Measurements from ENCODE around the gene PIGT.

PIGT gene

DNA sequence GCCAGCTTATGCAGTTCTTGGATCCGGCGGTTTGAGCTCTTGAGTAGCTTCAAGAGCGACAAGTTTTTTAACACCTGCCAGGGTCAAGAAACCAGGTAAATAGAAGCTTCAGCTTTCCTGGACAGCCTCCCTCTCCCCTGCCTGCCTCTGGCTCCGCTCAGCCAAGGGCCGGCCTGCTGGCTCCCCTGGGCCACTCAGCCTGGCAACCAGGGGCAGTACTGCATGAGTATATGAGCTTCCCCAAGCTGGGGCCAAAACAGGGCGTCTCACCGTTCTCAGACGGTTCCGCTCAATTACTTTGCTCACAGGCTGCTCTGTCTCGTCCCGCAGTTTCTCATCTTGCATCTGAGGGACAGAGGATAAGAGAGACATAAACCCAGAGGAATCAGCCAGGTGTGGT, 38.7 kb upstream of the PIGT start:
- H3K27me3 ChIP-seq (ENCODE audit: control insufficient read depth, insufficient read depth, low read length), result peaks cover 9% of the 10 kb centered on the region
- H3K4me1 ChIP-seq (ENCODE audit: control insufficient read depth, insufficient read depth, low read length), result peaks cover 5% of the 10 kb centered on the region
- no peaks in the 10 kb centered on the region for H3K9me3 ChIP-seq (ENCODE audit: control insufficient read depth, insufficient read depth, low read length)
- no peak overlapping the region for H3K4me3 ChIP-seq (ENCODE audit: low read depth, low read length)
- H3K36me3 ChIP-seq (ENCODE audit: control insufficient read depth, insufficient read depth, low read length), result no peaks in the 10 kb centered on the region
- H3K9ac ChIP-seq (ENCODE audit: low read depth, low read length), result no peak overlapping the region

GRCh38 chr20:45378191-45378590, 37.8 kb upstream of the PIGT start, which contains the start of gene TP53TG5:
Gene TP53TG5, minus strand, starts transcription at chr20:45378325. Its CDS starts 89 bp downstream, at chr20:45378236.
- no peaks in the 10 kb centered on the region for H3K9me3 ChIP-seq (ENCODE audit: control insufficient read depth, insufficient read depth, low read length)
- H3K4me3 ChIP-seq (ENCODE audit: low read depth, low read length), result no peak within 1 kb of the TSS
- peaks cover under 1% of the 10 kb centered on the region for H3K4me1 ChIP-seq (ENCODE audit: control insufficient read depth, insufficient read depth, low read length)
- H3K36me3 ChIP-seq (ENCODE audit: control insufficient read depth, insufficient read depth, low read length), result no peaks in the 10 kb centered on the region
- H3K27me3 ChIP-seq (ENCODE audit: control insufficient read depth, insufficient read depth, low read length), result peaks cover 2% of the 10 kb centered on the region
- H3K9ac ChIP-seq (ENCODE audit: low read depth, low read length), result no peak within 1 kb of the TSS

- H3K9me3 ChIP-seq (ENCODE audit: control insufficient read depth, insufficient read depth, low read length), result no peaks in the 10 kb centered on the region
- no peak overlapping the region for H3K4me3 ChIP-seq (ENCODE audit: low read depth, low read length)
- no peaks in the 10 kb centered on the region for H3K4me1 ChIP-seq (ENCODE audit: control insufficient read depth, insufficient read depth, low read length)
- no peaks in the 10 kb centered on the region for H3K36me3 ChIP-seq (ENCODE audit: control insufficient read depth, insufficient read depth, low read length)
- H3K9ac ChIP-seq (ENCODE audit: low read depth, low read length), result no peak overlapping the region
- no peaks in the 10 kb centered on the region for H3K27me3 ChIP-seq (ENCODE audit: control insufficient read depth, insufficient read depth, low read length)
These were observed 28.7 kb upstream of the PIGT start for GRCh38 chr20:45387274-45387673.

GRCh38 chr20:45390931-45391330, 25.0 kb upstream of the PIGT start:
- H3K36me3 ChIP-seq (ENCODE audit: control insufficient read depth, insufficient read depth, low read length), result no peaks in the 10 kb centered on the region
- H3K9ac ChIP-seq (ENCODE audit: low read depth, low read length), result no peak overlapping the region
- H3K4me1 ChIP-seq (ENCODE audit: control insufficient read depth, insufficient read depth, low read length), result no peaks in the 10 kb centered on the region
- H3K4me3 ChIP-seq (ENCODE audit: low read depth, low read length), result no peak overlapping the region
- H3K27me3 ChIP-seq (ENCODE audit: control insufficient read depth, insufficient read depth, low read length), result no peaks in the 10 kb centered on the region
- no peaks in the 10 kb centered on the region for H3K9me3 ChIP-seq (ENCODE audit: control insufficient read depth, insufficient read depth, low read length)

DNA sequence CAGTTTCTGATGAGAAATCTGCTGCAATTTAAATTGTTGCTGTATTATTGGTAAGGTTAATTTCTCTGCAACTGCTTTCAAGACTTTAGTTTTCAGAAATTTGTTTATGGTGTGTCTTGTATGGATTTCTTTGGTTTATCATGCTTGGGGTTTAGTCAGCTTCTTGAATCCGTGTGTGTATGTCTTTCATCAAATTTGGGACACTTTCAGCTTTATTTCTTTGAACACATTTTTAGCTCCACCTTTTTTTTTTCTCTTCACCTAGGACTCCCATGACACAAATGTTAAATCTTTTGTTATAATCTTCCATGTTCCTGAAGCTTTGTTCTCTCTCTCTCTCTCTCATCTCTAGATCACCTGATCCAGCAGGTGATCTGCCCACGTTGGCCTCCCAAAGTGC, 24.4 kb upstream of the PIGT start:
- no peaks in the 10 kb centered on the region for H3K4me1 ChIP-seq (ENCODE audit: control insufficient read depth, insufficient read depth, low read length)
- H3K36me3 ChIP-seq (ENCODE audit: control insufficient read depth, insufficient read depth, low read length), result no peaks in the 10 kb centered on the region
- H3K9ac ChIP-seq (ENCODE audit: low read depth, low read length), result no peak overlapping the region
- H3K9me3 ChIP-seq (ENCODE audit: control insufficient read depth, insufficient read depth, low read length), result no peaks in the 10 kb centered on the region
- no peaks in the 10 kb centered on the region for H3K27me3 ChIP-seq (ENCODE audit: control insufficient read depth, insufficient read depth, low read length)
- H3K4me3 ChIP-seq (ENCODE audit: low read depth, low read length), result no peak overlapping the region

DNA sequence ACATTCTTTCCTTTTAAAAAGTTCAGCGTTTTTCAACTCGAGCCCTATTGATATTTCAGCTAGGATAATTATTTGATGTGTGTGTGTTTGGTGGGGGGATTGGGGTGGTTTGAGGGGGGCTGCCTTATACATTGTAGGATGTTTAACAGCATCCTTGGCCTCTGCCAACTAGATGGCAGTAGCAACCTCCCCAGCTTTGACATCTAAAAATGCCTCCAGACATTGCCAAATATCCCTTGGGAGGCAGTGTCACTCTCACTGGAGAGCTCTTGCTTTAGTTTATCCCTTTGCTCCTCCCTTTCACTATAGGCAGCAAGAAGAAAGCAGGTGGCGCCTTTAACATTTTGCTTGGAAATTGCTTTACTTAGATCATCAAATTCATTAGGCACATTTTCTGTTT, 23.2 kb upstream of the PIGT start:
- Histone ChIP-seq H3K9ac (ENCODE audit: low read depth, low read length) (no peak overlapping the region), H3K4me1 (ENCODE audit: control insufficient read depth, insufficient read depth, low read length) (no peaks in the 10 kb centered on the region), H3K27me3 (ENCODE audit: control insufficient read depth, insufficient read depth, low read length) (no peaks in the 10 kb centered on the region), H3K36me3 (ENCODE audit: control insufficient read depth, insufficient read depth, low read length) (no peaks in the 10 kb centered on the region), H3K4me3 (ENCODE audit: low read depth, low read length) (no peak overlapping the region), H3K9me3 (ENCODE audit: control insufficient read depth, insufficient read depth, low read length) (no peaks in the 10 kb centered on the region)

- Histone ChIP-seq H3K27me3 (ENCODE audit: control insufficient read depth, insufficient read depth, low read length) (no peaks in the 10 kb centered on the region), H3K9me3 (ENCODE audit: control insufficient read depth, insufficient read depth, low read length) (no peaks in the 10 kb centered on the region)
These were observed 21.5 kb upstream of the PIGT start for GRCh38 chr20:45394221-45395113.

GRCh38 chr20:45395114-45395415, 20.9 kb upstream of the PIGT start:
- Histone ChIP-seq H3K9ac (ENCODE audit: low read depth, low read length) (no peak overlapping the region), H3K4me1 (ENCODE audit: control insufficient read depth, insufficient read depth, low read length) (no peaks in the 10 kb centered on the region), H3K4me3 (ENCODE audit: low read depth, low read length) (no peak overlapping the region), H3K9me3 (ENCODE audit: control insufficient read depth, insufficient read depth, low read length) (no peaks in the 10 kb centered on the region), H3K27me3 (ENCODE audit: control insufficient read depth, insufficient read depth, low read length) (no peaks in the 10 kb centered on the region), H3K36me3 (ENCODE audit: control insufficient read depth, insufficient read depth, low read length) (no peaks in the 10 kb centered on the region)

More at GRCh38 chr20:45394221-45395113, 21.5 kb upstream of the PIGT start:
- Histone ChIP-seq H3K36me3 (ENCODE audit: control insufficient read depth, insufficient read depth, low read length) (no peaks in the 10 kb centered on the region), H3K4me1 (ENCODE audit: control insufficient read depth, insufficient read depth, low read length) (no peaks in the 10 kb centered on the region), H3K9ac (ENCODE audit: low read depth, low read length) (no peak overlapping the region), H3K4me3 (ENCODE audit: low read depth, low read length) (no peak overlapping the region)

GRCh38 chr20:45399018-45399417, 16.9 kb upstream of the PIGT start:
- Histone ChIP-seq H3K9me3 (ENCODE audit: control insufficient read depth, insufficient read depth, low read length) (peaks cover 8% of the 10 kb centered on the region), H3K4me1 (ENCODE audit: control insufficient read depth, insufficient read depth, low read length) (no peaks in the 10 kb centered on the region), H3K9ac (ENCODE audit: low read depth, low read length) (no peak overlapping the region), H3K27me3 (ENCODE audit: control insufficient read depth, insufficient read depth, low read length) (peaks cover 6% of the 10 kb centered on the region), H3K4me3 (ENCODE audit: low read depth, low read length) (no peak overlapping the region), H3K36me3 (ENCODE audit: control insufficient read depth, insufficient read depth, low read length) (no peaks in the 10 kb centered on the region)

DNA sequence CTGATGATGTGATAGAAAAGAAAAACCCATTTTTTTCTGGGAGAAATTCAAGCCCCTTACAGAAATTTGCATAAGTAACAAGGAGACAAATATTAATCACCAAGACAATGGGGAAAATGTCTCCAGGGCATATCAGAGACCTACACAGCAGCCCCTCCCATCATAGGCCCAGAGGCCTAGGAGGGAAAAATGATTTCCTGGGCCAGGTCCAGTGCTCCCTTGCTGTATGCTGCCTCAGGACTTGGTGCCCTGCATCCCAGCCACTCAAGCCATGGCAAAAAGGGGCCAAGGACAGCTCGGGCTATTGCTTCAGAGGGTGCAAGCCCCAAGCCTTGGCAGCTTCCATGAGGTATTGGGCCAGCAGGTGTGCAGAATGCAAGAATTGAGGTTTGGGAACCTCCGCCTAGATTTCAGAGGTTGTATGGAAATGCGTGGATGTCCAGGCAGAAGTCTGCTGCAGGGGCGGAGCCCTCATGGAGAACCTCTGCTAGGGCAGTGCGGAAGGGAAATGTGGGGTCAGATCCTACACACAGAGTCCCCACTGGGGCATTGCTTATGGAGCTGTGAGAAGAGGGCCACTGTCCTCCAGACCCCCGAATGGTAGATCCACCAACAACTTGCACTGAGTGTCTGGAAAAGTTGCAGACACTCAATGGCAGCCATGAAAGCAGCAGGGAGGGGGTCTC, 15.5 kb upstream of the PIGT start:
- Histone ChIP-seq H3K9me3 (ENCODE audit: control insufficient read depth, insufficient read depth, low read length) (peaks cover 8% of the 10 kb centered on the region), H3K9ac (ENCODE audit: low read depth, low read length) (no peak overlapping the region), H3K4me1 (ENCODE audit: control insufficient read depth, insufficient read depth, low read length) (no peaks in the 10 kb centered on the region), H3K27me3 (ENCODE audit: control insufficient read depth, insufficient read depth, low read length) (peaks cover 17% of the 10 kb centered on the region), H3K36me3 (ENCODE audit: control insufficient read depth, insufficient read depth, low read length) (no peaks in the 10 kb centered on the region), H3K4me3 (ENCODE audit: low read depth, low read length) (no peak overlapping the region)

DNA sequence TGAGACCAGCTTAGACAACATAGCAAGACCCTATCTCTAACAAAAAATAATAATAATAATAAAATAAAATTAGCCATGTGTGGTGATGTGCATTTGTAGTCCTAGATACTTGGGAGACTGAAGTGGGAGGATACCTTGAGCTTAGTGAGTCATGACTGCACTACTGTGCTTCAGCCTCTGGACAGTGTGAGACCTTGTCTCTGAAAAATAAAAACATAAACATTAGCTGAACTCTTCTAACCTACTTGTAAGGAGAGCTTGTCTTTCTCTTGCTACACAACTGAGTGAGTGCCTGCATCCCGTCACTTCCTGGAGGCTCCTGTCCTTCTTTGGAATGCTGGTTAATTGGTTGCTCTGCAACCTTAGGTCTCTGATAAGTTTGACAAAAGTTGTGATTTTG, 13.0 kb upstream of the PIGT start:
- Histone ChIP-seq H3K36me3 (ENCODE audit: control insufficient read depth, insufficient read depth, low read length) (no peaks in the 10 kb centered on the region), H3K4me3 (ENCODE audit: low read depth, low read length) (no peak overlapping the region), H3K27me3 (ENCODE audit: control insufficient read depth, insufficient read depth, low read length) (peaks cover 24% of the 10 kb centered on the region), H3K4me1 (ENCODE audit: control insufficient read depth, insufficient read depth, low read length) (no peaks in the 10 kb centered on the region), H3K9ac (ENCODE audit: low read depth, low read length) (no peak overlapping the region), H3K9me3 (ENCODE audit: control insufficient read depth, insufficient read depth, low read length) (peaks cover 8% of the 10 kb centered on the region)

DNA sequence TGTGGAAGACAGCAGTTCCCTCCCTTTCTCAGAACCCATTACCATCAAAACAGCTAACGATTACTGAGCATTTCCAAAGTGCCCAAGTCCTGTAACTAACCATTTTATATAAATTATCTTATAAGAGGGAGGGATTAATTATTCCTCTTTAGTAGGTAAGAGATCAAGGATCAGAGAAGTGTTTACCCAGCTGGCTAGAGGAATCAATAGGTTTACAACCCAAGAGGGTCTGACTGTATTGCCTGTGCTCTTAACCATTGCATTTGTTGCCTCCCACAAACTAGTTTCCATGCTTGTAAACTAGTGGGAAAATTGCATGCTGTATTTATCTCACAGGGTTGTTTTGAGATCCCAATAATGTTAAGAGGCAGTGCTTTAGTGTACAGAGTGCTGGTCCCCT, 11.5 kb upstream of the PIGT start:
- no peak overlapping the region for H3K4me3 ChIP-seq (ENCODE audit: low read depth, low read length)
- no peaks in the 10 kb centered on the region for H3K4me1 ChIP-seq (ENCODE audit: control insufficient read depth, insufficient read depth, low read length)
- no peaks in the 10 kb centered on the region for H3K36me3 ChIP-seq (ENCODE audit: control insufficient read depth, insufficient read depth, low read length)
- peaks cover 24% of the 10 kb centered on the region for H3K27me3 ChIP-seq (ENCODE audit: control insufficient read depth, insufficient read depth, low read length)
- H3K9me3 ChIP-seq (ENCODE audit: control insufficient read depth, insufficient read depth, low read length), result peaks cover 8% of the 10 kb centered on the region
- no peak overlapping the region for H3K9ac ChIP-seq (ENCODE audit: low read depth, low read length)
